CD4-positive, alpha-beta T cell treated with Interferon gamma for 1 hour (primary cell): ENCODE data around the gene PRRC1.
"Not testable (repeated sequence)": the region's sequence is repeated elsewhere in the genome, so short reads cannot be mapped to it uniquely, and the experiment has no call there.

Experiments used
- DNase-seq: peaks from one replicate; pipeline ENCODE4 v3.0.0-alpha.2; 2020

Gene PRRC1

GRCh38 chr5:127549551-127549950 is 32.1 kb downstream of the PRRC1 start:
- no peak for DNase-seq

- no peak for DNase-seq
Observed at GRCh38 chr5:127550652-127551409, 33.4 kb downstream of the PRRC1 start.

GRCh38 chr5:127551410-127552041 is 34.1 kb downstream of the PRRC1 start:
- no peak for DNase-seq

GRCh38 chr5:127555826-127556225 is 38.4 kb downstream of the PRRC1 start:
- DNase-seq: no peak

GRCh38 chr5:127556609-127557334 is 39.3 kb downstream of the PRRC1 start:
- no peak for DNase-seq

- DNase-seq: no peak
Observed at GRCh38 chr5:127558273-127558672, 40.8 kb downstream of the PRRC1 start.

- DNase-seq: no peak
Observed at GRCh38 chr5:127561254-127561653, 43.8 kb downstream of the PRRC1 start.

GRCh38 chr5:127562252-127562651 is 44.8 kb downstream of the PRRC1 start:
- no peak for DNase-seq

- DNase-seq: no peak
Observed at GRCh38 chr5:127563136-127563535, 45.7 kb downstream of the PRRC1 start.

GRCh38 chr5:127564002-127564769 is 46.7 kb downstream of the PRRC1 start:
- no peak for DNase-seq

- no peak for DNase-seq
Observed at GRCh38 chr5:127565586-127566270, 48.3 kb downstream of the PRRC1 start.

- DNase-seq: no peak
Observed at GRCh38 chr5:127567026-127567768, 49.8 kb downstream of the PRRC1 start.

- DNase-seq: no peak
Observed at GRCh38 chr5:127568166-127568565, 50.7 kb downstream of the PRRC1 start.

- not testable (repeated sequence) for DNase-seq
Observed at GRCh38 chr5:127569471-127569870, 52.0 kb downstream of the PRRC1 start.

- no peak for DNase-seq
Observed at GRCh38 chr5:127571314-127572131, 54.1 kb downstream of the PRRC1 start.

GRCh38 chr5:127572930-127573329 is 55.5 kb downstream of the PRRC1 start:
- DNase-seq: no peak

- no peak for DNase-seq
Observed at GRCh38 chr5:127574852-127575679, 57.6 kb downstream of the PRRC1 start.

- no peak for DNase-seq
Observed at GRCh38 chr5:127577458-127577857, 60.0 kb downstream of the PRRC1 start.

GRCh38 chr5:127580731-127581130 is 63.3 kb downstream of the PRRC1 start:
- no peak for DNase-seq

- DNase-seq: no peak
Observed at GRCh38 chr5:127581450-127581849, 64.0 kb downstream of the PRRC1 start.
